ENCODE data around the gene RGS19.

- TF ChIP-seq SUZ12 (IDR thresholded peaks at IDR 0.05) (no peak), CTBP1 (IDR thresholded peaks at IDR 0.05; ENCODE audit: borderline replicate concordance) (no peak), ELF4 (IDR thresholded peaks at IDR 0.05) (no peak), LEF1 (IDR thresholded peaks at IDR 0.05; ENCODE audit: borderline replicate concordance) (no peak), FOXA1 (IDR thresholded peaks at IDR 0.05) (no peak), FOXM1 (IDR thresholded peaks at IDR 0.05; ENCODE audit: borderline replicate concordance) (no peak), SP1 (IDR thresholded peaks at IDR 0.05) (no peak), ZNF384 (IDR thresholded peaks at IDR 0.05) (no peak), BHLHE40 (IDR thresholded peaks at IDR 0.05; ENCODE audit: borderline replicate concordance) (no peak), FOXK2 (IDR thresholded peaks at IDR 0.05) (no peak), TARDBP (IDR thresholded peaks at IDR 0.05) (no peak), HDGF (IDR thresholded peaks at IDR 0.05; ENCODE audit: borderline replicate concordance) (no peak), ARNT (IDR thresholded peaks at IDR 0.05) (no peak), PKNOX1 (IDR thresholded peaks at IDR 0.05) (no peak)
Observed at GRCh38 chr20:64065062-64065973, 14.0 kb downstream of the RGS19 start.

All from HEK293T (cell line).